A549 treated with dexamethasone at 1 μM for 4 hours (cell line): Measurements from ENCODE around the gene NXF1. TPM values are rescaled to one million over a fixed set of nuclear protein-coding genes. Genes with fewer than 3 reads are reported as not detected.

Source experiments
- total RNA-seq: library from RNA; stranded (reverse); fragments of 200-300 nt; extraction: Qiagen RNA extraction; gene quantifications from 5 replicates; pipeline ENCODE4 v1.2.3, GENCODE V29; 2022

Gene NXF1
- 38.9 to 55.9 TPM (median 54.3 TPM) in 5 replicates for total RNA-seq

DNA sequence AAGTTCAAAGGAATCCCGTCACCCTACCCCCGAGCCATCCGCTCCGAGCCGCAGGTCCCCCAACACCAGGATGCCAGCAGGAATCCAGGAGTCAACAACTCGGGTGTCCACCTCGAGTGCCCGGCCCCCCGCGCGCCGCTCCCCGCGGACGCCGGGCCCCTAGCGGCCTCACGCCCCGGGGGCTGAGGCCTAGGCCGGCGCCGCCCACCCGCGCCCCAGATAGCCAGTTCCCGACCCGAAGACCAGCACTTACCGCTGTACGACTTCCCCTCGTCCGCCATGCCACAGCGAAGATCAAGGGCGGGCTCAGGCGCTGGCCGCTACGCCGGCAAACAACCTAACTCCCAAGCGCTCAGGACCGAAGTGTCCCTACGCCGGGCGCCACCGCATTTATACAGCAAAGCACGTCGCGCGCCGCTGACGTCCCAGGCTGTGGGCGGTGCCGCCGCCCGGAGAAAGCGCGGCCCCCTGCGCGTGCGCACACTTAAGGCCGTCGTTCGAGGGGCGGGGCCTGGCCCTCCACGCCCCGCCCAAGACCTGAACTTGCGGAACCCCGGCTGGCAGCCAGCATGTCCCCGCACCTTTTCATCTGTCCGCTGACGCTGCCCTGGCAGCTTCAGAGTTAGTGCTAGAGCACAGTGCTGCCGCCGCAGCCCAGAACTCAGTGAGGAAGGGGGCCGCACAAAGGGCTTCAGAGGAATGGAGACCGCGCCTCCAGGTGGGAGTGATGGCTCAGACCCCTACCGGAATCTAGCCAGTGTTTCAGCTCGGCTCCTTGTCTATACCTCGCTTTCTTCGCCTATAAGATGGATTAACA lies at the start of gene NXF1:
TSS of gene NXF1 (minus strand) at position 365 of the 817 bp plus-strand sequence. CDS start at position 281, 84 bp downstream.

DNA sequence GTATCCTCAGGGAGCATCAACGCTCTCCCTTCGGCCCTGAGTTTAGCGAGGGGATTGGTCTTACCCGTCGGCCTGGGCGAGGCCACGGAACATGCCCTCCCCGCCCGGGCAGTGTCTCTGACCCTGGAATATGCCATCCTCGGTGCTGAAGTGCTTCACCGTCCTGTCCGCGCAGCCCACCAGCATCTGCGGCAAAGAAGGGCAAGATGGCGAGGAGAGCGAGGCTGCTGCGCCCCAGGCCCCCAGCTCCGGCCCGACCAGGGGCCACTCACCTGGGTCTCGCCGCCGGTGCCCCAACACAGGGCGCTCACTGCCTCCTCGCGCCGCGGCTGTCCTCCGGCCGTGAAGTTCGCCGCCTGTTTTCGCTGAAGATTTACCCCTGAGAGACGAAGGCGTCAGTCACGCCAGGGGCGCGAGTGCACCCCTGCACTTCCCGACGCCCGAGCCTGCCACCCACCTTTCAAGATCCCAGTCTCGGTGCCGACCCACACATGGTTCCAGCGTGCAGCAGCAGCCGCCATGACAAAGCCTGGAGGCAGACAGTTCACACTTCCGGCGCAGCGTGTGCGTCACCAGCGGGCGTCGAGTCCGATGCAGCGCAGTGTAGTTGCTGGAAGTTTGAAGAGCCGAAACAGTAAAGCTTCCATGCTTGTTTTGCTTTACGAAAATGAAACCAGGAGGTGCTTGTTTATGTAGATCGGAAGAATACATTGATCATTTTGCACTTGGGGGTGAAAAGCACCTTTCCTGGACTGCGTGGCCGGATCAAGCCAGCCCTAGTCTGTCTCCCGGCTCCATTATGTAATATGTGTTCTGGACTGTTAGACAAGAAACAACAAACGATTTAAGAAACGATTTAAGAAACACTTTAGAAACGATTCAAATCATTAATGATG lies 34.1 kb upstream of the NXF1 start, which contains the start of gene WDR74:
TSS of gene WDR74 (minus strand) at position 541 of the 896 bp plus-strand sequence. CDS start at position 521, 20 bp downstream.

DNA sequence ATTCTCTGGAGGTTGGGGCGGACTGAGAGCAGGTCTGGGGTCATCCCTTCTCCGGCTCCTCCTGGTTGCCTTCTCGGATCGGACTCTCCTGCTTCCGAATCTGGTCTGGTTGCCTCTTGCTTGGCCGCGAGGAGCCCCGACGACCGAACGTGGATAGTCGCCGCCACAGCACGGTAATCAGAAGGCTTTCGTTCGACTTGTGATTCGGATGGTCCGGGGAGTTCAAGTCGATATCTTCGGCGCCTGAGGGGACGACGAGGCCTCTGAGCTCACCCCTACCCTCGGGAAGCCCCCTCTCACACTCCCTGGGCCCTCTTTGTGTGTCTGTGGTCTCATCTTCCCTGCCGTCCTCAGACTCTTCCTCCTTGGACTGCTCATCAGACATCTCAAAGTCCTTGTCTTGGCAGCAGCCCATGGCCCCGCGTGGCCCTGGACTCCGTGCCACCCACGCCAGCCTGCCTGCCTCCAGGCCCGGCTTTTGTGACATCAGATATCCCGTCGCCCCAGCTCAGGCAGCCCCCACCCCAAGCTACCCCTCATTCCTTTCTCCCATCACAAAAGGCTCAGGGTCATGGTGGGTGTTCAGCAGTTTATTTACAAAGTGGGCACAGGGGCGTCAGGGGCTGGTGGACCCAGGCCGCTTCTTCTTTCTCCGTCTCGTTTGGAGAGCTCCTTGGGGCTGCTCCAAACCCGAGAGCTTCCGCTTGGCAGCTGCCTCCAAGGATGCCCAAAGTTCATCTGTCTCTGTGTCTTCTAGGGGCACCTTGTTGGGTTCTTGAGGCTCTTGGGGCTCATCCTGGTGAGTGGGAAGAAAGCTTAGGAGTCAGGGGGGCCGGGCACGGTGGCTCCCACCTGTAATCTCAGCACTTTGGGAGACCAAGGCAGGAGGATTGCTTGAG lies 27.3 kb upstream of the NXF1 start, which contains the start of gene TEX54:
TSS of gene TEX54 (minus strand) at position 506 of the 899 bp plus-strand sequence.

GRCh38 chr11:62831520-62832335 lies 26.5 kb upstream of the NXF1 start, which contains the start of gene STX5:
Gene STX5, minus strand, starts transcription at chr11:62832051. Its CDS starts 808 bp downstream, at chr11:62831243.

GRCh38 chr11:62791501-62792201 lies 13.6 kb downstream of the NXF1 start, which contains the start of gene TMEM223:
Gene TMEM223, minus strand, starts transcription at chr11:62792006. Its CDS starts 12 bp downstream, at chr11:62791994.

GRCh38 chr11:62787005-62787759 lies 18.1 kb downstream of the NXF1 start, which contains the start of gene TMEM179B:
Gene TMEM179B, plus strand, starts transcription at chr11:62787402. Its CDS starts 30 bp downstream, at chr11:62787432.

GRCh38 chr11:62771144-62772021 lies 33.9 kb downstream of the NXF1 start, which contains the start of gene TAF6L:
Gene TAF6L, plus strand, starts transcription at chr11:62771396. Its CDS starts 4,388 bp downstream, at chr11:62775784.

DNA sequence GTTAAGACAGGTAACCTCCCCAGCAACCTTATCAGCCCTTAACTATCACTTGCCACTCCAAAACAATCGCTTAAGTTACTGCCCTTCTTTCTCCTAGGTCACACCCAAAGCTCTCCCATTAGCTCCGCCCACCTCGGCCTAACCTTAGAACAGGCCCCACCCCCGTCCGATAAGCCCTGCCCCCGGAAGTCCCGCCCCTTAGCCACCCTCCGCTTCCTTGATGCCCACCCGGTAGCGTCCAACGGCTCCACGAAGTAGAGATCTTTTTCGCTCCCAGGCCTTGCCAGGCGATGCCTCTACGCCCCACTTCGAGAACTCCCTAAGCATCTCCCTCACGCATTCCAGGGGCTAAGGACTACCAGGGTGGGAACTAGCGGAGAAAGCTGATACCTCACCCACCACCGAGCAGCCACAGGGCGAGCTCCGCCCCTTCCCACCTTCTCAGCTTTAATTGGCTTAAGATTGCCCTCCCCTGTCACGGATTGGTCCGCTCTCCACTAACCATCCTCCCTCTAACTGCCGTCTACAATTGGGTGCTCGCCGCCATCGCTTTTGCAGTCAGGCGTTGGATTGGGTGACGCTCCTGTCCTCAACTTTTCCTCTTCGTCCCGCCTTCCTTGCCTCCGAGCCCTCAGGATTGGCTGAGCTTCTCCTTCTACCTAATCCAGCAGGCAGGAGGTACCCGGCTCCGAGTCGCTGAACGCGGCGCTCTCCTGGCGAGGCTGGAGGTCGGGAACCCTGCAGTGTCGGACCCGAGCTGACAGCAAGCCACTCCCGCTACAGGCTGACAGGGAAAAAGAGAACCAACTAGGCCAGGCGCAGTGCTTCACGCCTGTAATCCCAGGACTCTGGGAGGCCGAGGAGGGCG lies 51.3 kb downstream of the NXF1 start, which contains the start of gene ZBTB3:
TSS of gene ZBTB3 (minus strand) at position 425 of the 868 bp plus-strand sequence. CDS start 496 bp downstream, outside the sequence.

Other genes with a start within 250 kb of the NXF1 start
- 1,895 to 2,114 TPM (median 2,034 TPM) in 5 replicates for gene EEF1G, start 231.5 kb downstream of the NXF1 start, total RNA-seq
- 11.1 to 16.9 TPM (median 16.6 TPM) in 5 replicates for gene TUT1, start 213.9 kb downstream of the NXF1 start, total RNA-seq
- 83.2 to 93.3 TPM (median 89.9 TPM) in 5 replicates for gene MTA2, start 203.6 kb downstream of the NXF1 start, total RNA-seq
- 18.3 to 23.6 TPM (median 20.4 TPM) in 5 replicates for gene EML3, start 192.7 kb downstream of the NXF1 start, total RNA-seq
- gene ROM1, start 192.2 kb downstream of the NXF1 start, total RNA-seq = 3.6 to 4.4 TPM (median 4.0 TPM) in 5 replicates
- 41.2 to 52.1 TPM (median 49.3 TPM) in 5 replicates for gene B3GAT3, start 183.5 kb downstream of the NXF1 start, total RNA-seq
- 221 to 274 TPM (median 265 TPM) in 5 replicates for gene GANAB, start 158.8 kb downstream of the NXF1 start, total RNA-seq
- 15.9 to 21.7 TPM (median 21.2 TPM) in 5 replicates for gene INTS5, start 152.1 kb downstream of the NXF1 start, total RNA-seq
- gene C11orf98, start 140.2 kb downstream of the NXF1 start, total RNA-seq = 125 to 142 TPM (median 131 TPM) in 5 replicates
- 10.5 to 13.3 TPM (median 12.2 TPM) in 5 replicates for gene CSKMT, start 140.1 kb downstream of the NXF1 start, total RNA-seq
- gene UQCC3, start 133.8 kb downstream of the NXF1 start, total RNA-seq = 27.6 to 33.4 TPM (median 28.9 TPM) in 5 replicates
- 3.8 to 5.2 TPM (median 3.9 TPM) in 5 replicates for gene LBHD1, start 133.2 kb downstream of the NXF1 start, total RNA-seq
- 103 to 120 TPM (median 115 TPM) in 5 replicates for gene UBXN1, start 126.4 kb downstream of the NXF1 start, total RNA-seq
- gene LRRN4CL, start 115.9 kb downstream of the NXF1 start, total RNA-seq = 0.08 to 0.13 TPM (median 0.09 TPM) in 3 of 5 replicates, not detected in the others
- 59.4 to 73.9 TPM (median 62.6 TPM) in 5 replicates for gene BSCL2, start 98.0 kb downstream of the NXF1 start, total RNA-seq
- gene GNG3, start 97.8 kb downstream of the NXF1 start, total RNA-seq = not detected in 5 replicates
- 40.5 to 45.2 TPM (median 43.3 TPM) in 5 replicates for gene HNRNPUL2, start 78.0 kb downstream of the NXF1 start, total RNA-seq
- 25.1 to 36.7 TPM (median 32.3 TPM) in 5 replicates for gene TTC9C, start 77.0 kb downstream of the NXF1 start, total RNA-seq
- 1.5 to 2.2 TPM (median 1.8 TPM) in 5 replicates for gene ZBTB3, start 51.3 kb downstream of the NXF1 start, total RNA-seq
- 156 to 166 TPM (median 160 TPM) in 5 replicates for gene POLR2G, start 43.9 kb downstream of the NXF1 start, total RNA-seq
- 9.1 to 14.5 TPM (median 12.5 TPM) in 5 replicates for gene TAF6L, start 34.0 kb downstream of the NXF1 start, total RNA-seq
- gene TMEM179B, start 18.0 kb downstream of the NXF1 start, total RNA-seq = 67.1 to 85.0 TPM (median 82.1 TPM) in 5 replicates
- 18.9 to 27.6 TPM (median 24.8 TPM) in 5 replicates for gene TMEM223, start 13.4 kb downstream of the NXF1 start, total RNA-seq
- gene STX5, start 26.6 kb upstream of the NXF1 start, total RNA-seq = 17.7 to 24.7 TPM (median 22.9 TPM) in 5 replicates
- gene TEX54, start 27.4 kb upstream of the NXF1 start, total RNA-seq = not detected in 5 replicates
- 71.5 to 83.6 TPM (median 80.3 TPM) in 5 replicates for gene WDR74, start 34.1 kb upstream of the NXF1 start, total RNA-seq
- 823 to 905 TPM (median 883 TPM) in 5 replicates for gene SLC3A2, start 75.5 kb upstream of the NXF1 start, total RNA-seq
- 0.03 to 0.24 TPM (median 0.09 TPM) in 4 of 5 replicates, not detected in the other for gene CHRM1, start 115.9 kb upstream of the NXF1 start, total RNA-seq
- not detected in 5 replicates for gene SLC22A6, start 179.5 kb upstream of the NXF1 start, total RNA-seq
- not detected in 5 replicates for gene SLC22A8, start 210.4 kb upstream of the NXF1 start, total RNA-seq